ENCODE results near the gene MAJIN. TPM values are rescaled to one million over a fixed set of nuclear protein-coding genes. Genes with fewer than 3 reads are reported as not detected.

The MAJIN gene
- total and polyA plus RNA-seq, 10 of the 15 experiments (the other 5 are each of a cell fraction or from before 2014, with no cell fraction given) = 0.10 TPM; not detected in 9

DNA sequence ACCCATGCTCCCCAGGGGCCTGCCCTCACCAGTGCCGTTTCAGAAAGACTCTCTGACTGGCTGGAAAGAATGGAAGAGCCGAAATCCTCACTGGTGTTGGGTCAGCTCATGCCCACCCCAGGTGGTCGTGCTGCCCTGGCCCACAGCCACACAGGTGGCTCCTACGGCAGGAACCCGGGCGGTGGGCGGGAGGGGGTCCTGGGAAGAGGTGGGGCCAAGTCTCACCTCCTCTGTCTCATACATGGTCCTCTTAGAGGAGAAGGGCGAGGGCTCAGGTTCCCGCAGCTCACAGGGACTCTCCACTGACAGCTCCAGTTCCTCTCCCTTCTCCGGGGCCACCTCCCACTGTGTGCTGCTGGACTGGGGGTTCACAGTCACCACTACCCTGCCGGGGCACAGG lies 63.1 kb downstream of the MAJIN start:
- H3K4me2 ChIP-seq (ENCODE audit: control insufficient read depth, insufficient read depth) = no peak overlapping the region
- H3K9ac ChIP-seq (ENCODE audit: control insufficient read depth, insufficient read depth, low read length) = no peak overlapping the region
- no peak overlapping the region for H2AFZ ChIP-seq (ENCODE audit: control insufficient read depth, low read depth, low read length)
- no peak for FAIRE-seq
- H3K27me3 ChIP-seq (replicated peaks in 1 of 2; ENCODE audit: control insufficient read depth in 2 of 2, insufficient read depth in 2 of 2, low read length in 1 of 2) = no peaks in the 10 kb centered on the region
- in situ Hi-C loops (cut with MboI) (no loop called here), intact Hi-C loops (cut with micrococcal nuclease; ENCODE audit: unreplicated experiment) (no loop called here)
- no TSS peak for BruUV-seq (replicated peaks)
- no peaks in the 10 kb centered on the region for H4K20me1 ChIP-seq (ENCODE audit: control insufficient read depth, insufficient read depth)
- ChIA-PET SMC1A (ENCODE audit: uncharacterized antibody, unreplicated experiment) (no interaction called here), CTCF (no interaction called here), POLR2A (no interaction called here), RAD21 (ENCODE audit: unreplicated experiment) (no interaction called here)
- no peak overlapping the region for H3K27ac ChIP-seq (ENCODE audit: control insufficient read depth, insufficient read depth)
- H3K4me1 ChIP-seq (ENCODE audit: control insufficient read depth, insufficient read depth, low read length) = no peaks in the 10 kb centered on the region
- H3K4me3 ChIP-seq = no peak overlapping the region
- peaks cover 0 to 7% of the 10 kb centered on the region in 2 experiments; a peak in 3 of 4 replicates for H3K36me3 ChIP-seq (ENCODE audit: control insufficient read depth in 2 of 2, insufficient read depth in 2 of 2, low read length in 1 of 2)
- TF ChIP-seq FOXK2 (IDR thresholded peaks at IDR 0.05) (no peak), SIN3A (IDR thresholded peaks at IDR 0.05; ENCODE audit: low read depth, low read length) (no peak), CHD4 (IDR thresholded peaks at IDR 0.05) (no peak), NR2C1 (IDR thresholded peaks at IDR 0.05) (no peak), EED (IDR thresholded peaks at IDR 0.05; ENCODE audit: low read depth) (no peak)
- TF ChIP-seq, protein P1, sequence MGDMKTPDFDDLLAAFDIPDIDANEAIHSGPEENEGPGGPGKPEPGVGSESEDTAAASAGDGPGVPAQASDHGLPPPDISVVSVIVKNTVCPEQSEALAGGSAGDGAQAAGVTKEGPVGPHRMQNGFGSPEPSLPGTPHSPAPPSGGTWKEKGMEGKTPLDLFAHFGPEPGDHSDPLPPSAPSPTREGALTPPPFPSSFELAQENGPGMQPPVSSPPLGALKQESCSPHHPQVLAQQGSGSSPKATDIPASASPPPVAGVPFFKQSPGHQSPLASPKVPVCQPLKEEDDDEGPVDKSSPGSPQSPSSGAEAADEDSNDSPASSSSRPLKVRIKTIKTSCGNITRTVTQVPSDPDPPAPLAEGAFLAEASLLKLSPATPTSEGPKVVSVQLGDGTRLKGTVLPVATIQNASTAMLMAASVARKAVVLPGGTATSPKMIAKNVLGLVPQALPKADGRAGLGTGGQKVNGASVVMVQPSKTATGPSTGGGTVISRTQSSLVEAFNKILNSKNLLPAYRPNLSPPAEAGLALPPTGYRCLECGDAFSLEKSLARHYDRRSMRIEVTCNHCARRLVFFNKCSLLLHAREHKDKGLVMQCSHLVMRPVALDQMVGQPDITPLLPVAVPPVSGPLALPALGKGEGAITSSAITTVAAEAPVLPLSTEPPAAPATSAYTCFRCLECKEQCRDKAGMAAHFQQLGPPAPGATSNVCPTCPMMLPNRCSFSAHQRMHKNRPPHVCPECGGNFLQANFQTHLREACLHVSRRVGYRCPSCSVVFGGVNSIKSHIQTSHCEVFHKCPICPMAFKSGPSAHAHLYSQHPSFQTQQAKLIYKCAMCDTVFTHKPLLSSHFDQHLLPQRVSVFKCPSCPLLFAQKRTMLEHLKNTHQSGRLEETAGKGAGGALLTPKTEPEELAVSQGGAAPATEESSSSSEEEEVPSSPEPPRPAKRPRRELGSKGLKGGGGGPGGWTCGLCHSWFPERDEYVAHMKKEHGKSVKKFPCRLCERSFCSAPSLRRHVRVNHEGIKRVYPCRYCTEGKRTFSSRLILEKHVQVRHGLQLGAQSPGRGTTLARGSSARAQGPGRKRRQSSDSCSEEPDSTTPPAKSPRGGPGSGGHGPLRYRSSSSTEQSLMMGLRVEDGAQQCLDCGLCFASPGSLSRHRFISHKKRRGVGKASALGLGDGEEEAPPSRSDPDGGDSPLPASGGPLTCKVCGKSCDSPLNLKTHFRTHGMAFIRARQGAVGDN (IDR thresholded peaks at IDR 0.05) = no peak
- TF ChIP-seq, protein P2, sequence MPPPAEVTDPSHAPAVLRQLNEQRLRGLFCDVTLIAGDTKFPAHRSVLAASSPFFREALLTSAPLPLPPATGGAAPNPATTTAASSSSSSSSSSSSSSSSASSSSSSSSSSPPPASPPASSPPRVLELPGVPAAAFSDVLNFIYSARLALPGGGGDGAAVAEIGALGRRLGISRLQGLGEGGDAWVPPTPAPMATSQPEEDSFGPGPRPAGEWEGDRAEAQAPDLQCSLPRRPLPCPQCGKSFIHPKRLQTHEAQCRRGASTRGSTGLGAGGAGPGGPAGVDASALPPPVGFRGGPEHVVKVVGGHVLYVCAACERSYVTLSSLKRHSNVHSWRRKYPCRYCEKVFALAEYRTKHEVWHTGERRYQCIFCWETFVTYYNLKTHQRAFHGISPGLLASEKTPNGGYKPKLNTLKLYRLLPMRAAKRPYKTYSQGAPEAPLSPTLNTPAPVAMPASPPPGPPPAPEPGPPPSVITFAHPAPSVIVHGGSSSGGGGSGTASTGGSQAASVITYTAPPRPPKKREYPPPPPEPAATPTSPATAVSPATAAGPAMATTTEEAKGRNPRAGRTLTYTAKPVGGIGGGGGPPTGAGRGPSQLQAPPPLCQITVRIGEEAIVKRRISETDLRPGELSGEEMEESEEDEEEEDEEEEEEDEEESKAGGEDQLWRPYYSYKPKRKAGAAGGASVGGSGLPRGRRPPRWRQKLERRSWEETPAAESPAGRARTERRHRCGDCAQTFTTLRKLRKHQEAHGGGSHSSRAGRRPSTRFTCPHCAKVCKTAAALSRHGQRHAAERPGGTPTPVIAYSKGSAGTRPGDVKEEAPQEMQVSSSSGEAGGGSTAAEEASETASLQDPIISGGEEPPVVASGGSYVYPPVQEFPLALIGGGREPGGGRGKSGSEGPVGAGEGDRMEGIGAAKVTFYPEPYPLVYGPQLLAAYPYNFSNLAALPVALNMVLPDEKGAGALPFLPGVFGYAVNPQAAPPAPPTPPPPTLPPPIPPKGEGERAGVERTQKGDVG (CRISPR knock-in tag; IDR thresholded peaks at IDR 0.05) = no peak
- TF ChIP-seq, protein P3, sequence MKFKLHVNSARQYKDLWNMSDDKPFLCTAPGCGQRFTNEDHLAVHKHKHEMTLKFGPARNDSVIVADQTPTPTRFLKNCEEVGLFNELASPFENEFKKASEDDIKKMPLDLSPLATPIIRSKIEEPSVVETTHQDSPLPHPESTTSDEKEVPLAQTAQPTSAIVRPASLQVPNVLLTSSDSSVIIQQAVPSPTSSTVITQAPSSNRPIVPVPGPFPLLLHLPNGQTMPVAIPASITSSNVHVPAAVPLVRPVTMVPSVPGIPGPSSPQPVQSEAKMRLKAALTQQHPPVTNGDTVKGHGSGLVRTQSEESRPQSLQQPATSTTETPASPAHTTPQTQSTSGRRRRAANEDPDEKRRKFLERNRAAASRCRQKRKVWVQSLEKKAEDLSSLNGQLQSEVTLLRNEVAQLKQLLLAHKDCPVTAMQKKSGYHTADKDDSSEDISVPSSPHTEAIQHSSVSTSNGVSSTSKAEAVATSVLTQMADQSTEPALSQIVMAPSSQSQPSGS (IDR thresholded peaks at IDR 0.05; ENCODE audit: low read length) = no peak
- TF ChIP-seq, protein P4, sequence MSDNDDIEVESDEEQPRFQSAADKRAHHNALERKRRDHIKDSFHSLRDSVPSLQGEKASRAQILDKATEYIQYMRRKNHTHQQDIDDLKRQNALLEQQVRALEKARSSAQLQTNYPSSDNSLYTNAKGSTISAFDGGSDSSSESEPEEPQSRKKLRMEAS (IDR thresholded peaks at IDR 0.05; ENCODE audit: low read depth, low read length) = no peak
- no peak for ATAC-seq
- DNase-seq (ENCODE audit: low read depth, low spot score) = no peak
- H3K79me2 ChIP-seq (ENCODE audit: control insufficient read depth, insufficient read depth, low read length) = no peaks in the 10 kb centered on the region
- WGBS (ENCODE audit: insufficient coverage, insufficient replicate concordance, low lambda C conversion rate, missing lambda C conversion rate) = 83% methylated on average over 11 of the region's 11 CpGs
- no peaks in the 10 kb centered on the region for H3K9me3 ChIP-seq (replicated peaks; ENCODE audit: control insufficient read depth, insufficient read depth, low read length)
